Measurements from ENCODE around the gene KRT28. TPM values are rescaled to one million over a fixed set of nuclear protein-coding genes. Genes with fewer than 3 reads are reported as not detected.
"Not testable (repeated sequence)": the region's sequence is repeated elsewhere in the genome, so short reads cannot be mapped to it uniquely, and the experiment has no call there.

Gene KRT28
- total and polyA plus RNA-seq, 2 donors (not counting 3 experiments of a cell fraction or from before 2014, with no cell fraction given): not detected

DNA sequence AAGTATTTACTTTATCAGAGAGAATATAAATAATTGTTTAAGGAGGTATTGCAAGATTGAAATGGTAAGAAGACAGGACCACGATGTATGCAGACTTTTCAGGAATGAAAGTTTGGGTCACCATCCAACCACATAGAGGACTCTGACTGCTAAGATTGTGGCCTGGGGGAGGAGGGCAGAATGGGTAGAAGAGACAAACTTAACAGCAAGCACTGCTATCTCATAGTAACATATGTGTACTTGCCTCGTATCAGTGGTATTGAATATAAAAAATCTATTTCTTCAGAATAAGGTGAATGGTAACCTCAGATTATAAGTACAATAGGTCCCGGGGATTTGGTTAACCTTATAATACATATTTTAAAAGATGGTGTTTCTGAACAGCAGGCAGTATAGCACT is 16.8 kb upstream of the KRT28 start:
- H3K4me3 ChIP-seq (replicated peaks in 1 of 3; ENCODE audit: insufficient read depth in 1 of 3, low read depth in 1 of 3, low read length in 3 of 3): no peak overlapping the region
- ChIA-PET CTCF (interaction anchor here (1.4 kb wide), 1 partner anchor 732 kb away, joined by 5 read pairs; no protein-coding TSS in a partner anchor), POLR2A (no interaction called here)
- H3K36me3 ChIP-seq (ENCODE audit: control insufficient read depth in 2 of 2, extremely low read depth in 1 of 2, insufficient read depth in 2 of 2, low read length in 2 of 2): peaks cover 0 to 2% of the 10 kb centered on the region in 2 experiments
- H3K9ac ChIP-seq (replicated peaks; ENCODE audit: extremely low read depth, insufficient read depth, low read length): no peak overlapping the region
- dilution Hi-C loops (cut with MboI; ENCODE audit: extremely low pct_ligation_motif_present, low sequenced_read_pairs) (no loop called here), intact Hi-C loops (cut with micrococcal nuclease) (loop anchor here (5.0 kb wide), 1 partner anchor 851 kb away; no protein-coding TSS in a partner anchor)
- H3K4me2 ChIP-seq (ENCODE audit: insufficient read depth, low read length): no peak overlapping the region
- H3K4me1 ChIP-seq (ENCODE audit: control insufficient read depth, extremely low read depth, insufficient read depth, low read length): peaks cover 9% of the 10 kb centered on the region
- H2AFZ ChIP-seq (ENCODE audit: low read depth, low read length): no peak overlapping the region
- no peaks in the 10 kb centered on the region for H4K20me1 ChIP-seq (replicated peaks; ENCODE audit: control insufficient read depth, extremely low read depth, insufficient read depth, low read length)
- no peak for DNase-seq (ENCODE audit: low read depth, low spot score)
- H3K9me3 ChIP-seq (replicated peaks; ENCODE audit: control insufficient read depth, insufficient read depth, low read length): no peaks in the 10 kb centered on the region
- BruUV-seq (replicated peaks): no TSS peak
- FAIRE-seq: no peak
- peaks cover 2 to 4% of the 10 kb centered on the region in 2 experiments for H3K27me3 ChIP-seq (ENCODE audit: control insufficient read depth in 2 of 2, insufficient read depth in 2 of 2, low read length in 2 of 2)
- no peaks in the 10 kb centered on the region for H3K9me1 ChIP-seq (replicated peaks; ENCODE audit: control insufficient read depth, extremely low read depth, insufficient read depth, low read length)
- H3K27ac ChIP-seq (ENCODE audit: insufficient read depth, low read depth, low read length): no peak overlapping the region
- no peaks in the 10 kb centered on the region for H3K79me2 ChIP-seq (ENCODE audit: control insufficient read depth, insufficient read depth, low read length)
- TF ChIP-seq MYC (IDR thresholded peaks at IDR 0.05; ENCODE audit: low read depth, low read length) (no peak), JUN (IDR thresholded peaks at IDR 0.05; ENCODE audit: borderline replicate concordance, insufficient read depth, insufficient read length, low read depth) (no peak), EZH2 (IDR thresholded peaks at IDR 0.05; ENCODE audit: borderline replicate concordance, low read depth, low read length, severe bottlenecking) (no peak), POLR2AphosphoS5 (IDR thresholded peaks at IDR 0.05; ENCODE audit: insufficient read depth, low read depth, low read length) (no peak)
- TF ChIP-seq, protein P1, sequence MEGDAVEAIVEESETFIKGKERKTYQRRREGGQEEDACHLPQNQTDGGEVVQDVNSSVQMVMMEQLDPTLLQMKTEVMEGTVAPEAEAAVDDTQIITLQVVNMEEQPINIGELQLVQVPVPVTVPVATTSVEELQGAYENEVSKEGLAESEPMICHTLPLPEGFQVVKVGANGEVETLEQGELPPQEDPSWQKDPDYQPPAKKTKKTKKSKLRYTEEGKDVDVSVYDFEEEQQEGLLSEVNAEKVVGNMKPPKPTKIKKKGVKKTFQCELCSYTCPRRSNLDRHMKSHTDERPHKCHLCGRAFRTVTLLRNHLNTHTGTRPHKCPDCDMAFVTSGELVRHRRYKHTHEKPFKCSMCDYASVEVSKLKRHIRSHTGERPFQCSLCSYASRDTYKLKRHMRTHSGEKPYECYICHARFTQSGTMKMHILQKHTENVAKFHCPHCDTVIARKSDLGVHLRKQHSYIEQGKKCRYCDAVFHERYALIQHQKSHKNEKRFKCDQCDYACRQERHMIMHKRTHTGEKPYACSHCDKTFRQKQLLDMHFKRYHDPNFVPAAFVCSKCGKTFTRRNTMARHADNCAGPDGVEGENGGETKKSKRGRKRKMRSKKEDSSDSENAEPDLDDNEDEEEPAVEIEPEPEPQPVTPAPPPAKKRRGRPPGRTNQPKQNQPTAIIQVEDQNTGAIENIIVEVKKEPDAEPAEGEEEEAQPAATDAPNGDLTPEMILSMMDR (IDR thresholded peaks at IDR 0.05; ENCODE audit: extremely low read depth in 1 of 2, insufficient read depth in 1 of 2, low read depth in 1 of 2, low read length in 2 of 2): no peak

DNA sequence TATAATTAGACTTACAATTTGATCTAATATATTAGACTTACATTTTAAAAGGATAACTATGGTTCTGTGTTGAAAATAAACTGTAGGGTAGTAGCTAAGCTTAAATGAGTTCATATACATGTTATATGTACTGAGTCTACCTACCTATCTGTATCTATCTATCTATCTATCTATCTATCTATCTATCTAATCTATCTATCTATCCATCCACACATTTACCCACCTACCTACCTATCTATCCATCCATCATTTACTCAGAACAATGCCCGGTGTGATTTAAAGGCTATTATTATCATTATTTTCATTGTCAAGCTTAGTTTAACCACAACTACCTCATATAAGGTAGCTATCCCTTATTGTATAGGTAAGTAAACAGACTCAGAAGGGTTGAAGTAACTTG is 15.6 kb upstream of the KRT28 start:
- ChIA-PET CTCF (interaction anchor here (1.0 to 1.4 kb wide), 3 partner anchors 12 to 848 kb away, joined by 3 to 6 read pairs (median 5); no protein-coding TSS in a partner anchor), POLR2A (no interaction called here)
- TF ChIP-seq, protein P2, sequence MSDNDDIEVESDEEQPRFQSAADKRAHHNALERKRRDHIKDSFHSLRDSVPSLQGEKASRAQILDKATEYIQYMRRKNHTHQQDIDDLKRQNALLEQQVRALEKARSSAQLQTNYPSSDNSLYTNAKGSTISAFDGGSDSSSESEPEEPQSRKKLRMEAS (IDR thresholded peaks at IDR 0.05; ENCODE audit: insufficient read depth, insufficient read length): no peak
- Histone ChIP-seq H3K4me2 (ENCODE audit: insufficient read depth, low read length) (no peak overlapping the region), H4K20me1 (replicated peaks; ENCODE audit: control insufficient read depth, extremely low read depth, insufficient read depth, low read length) (no peaks in the 10 kb centered on the region), H3K9ac (replicated peaks; ENCODE audit: extremely low read depth, insufficient read depth, low read length) (no peak overlapping the region), H3K4me3 (replicated peaks in 1 of 3; ENCODE audit: insufficient read depth in 1 of 3, low read depth in 1 of 3, low read length in 3 of 3) (no peak overlapping the region), H3K36me3 (ENCODE audit: control insufficient read depth in 2 of 2, extremely low read depth in 1 of 2, insufficient read depth in 2 of 2, low read length in 2 of 2) (peaks cover 0 to 2% of the 10 kb centered on the region in 2 experiments), H3K27me3 (ENCODE audit: control insufficient read depth in 2 of 2, insufficient read depth in 2 of 2, low read length in 2 of 2) (peaks cover 2 to 4% of the 10 kb centered on the region in 2 experiments), H2AFZ (ENCODE audit: low read depth, low read length) (no peak overlapping the region), H3K4me1 (ENCODE audit: control insufficient read depth, extremely low read depth, insufficient read depth, low read length) (peaks cover 9% of the 10 kb centered on the region), H3K9me1 (replicated peaks; ENCODE audit: control insufficient read depth, extremely low read depth, insufficient read depth, low read length) (no peaks in the 10 kb centered on the region), H3K9me3 (replicated peaks; ENCODE audit: control insufficient read depth, insufficient read depth, low read length) (no peaks in the 10 kb centered on the region), H3K79me2 (ENCODE audit: control insufficient read depth, insufficient read depth, low read length) (no peaks in the 10 kb centered on the region), H3K27ac (ENCODE audit: insufficient read depth, low read depth, low read length) (no peak overlapping the region)
- BruUV-seq (replicated peaks): no TSS peak
- FAIRE-seq (no peak), DNase-seq (ENCODE audit: low read depth, low spot score) (no peak)
- dilution Hi-C loops (cut with MboI; ENCODE audit: extremely low pct_ligation_motif_present, low sequenced_read_pairs) (no loop called here), intact Hi-C loops (cut with micrococcal nuclease) (loop anchor here (5.0 kb wide), 1 partner anchor 852 kb away; no protein-coding TSS in a partner anchor)

DNA sequence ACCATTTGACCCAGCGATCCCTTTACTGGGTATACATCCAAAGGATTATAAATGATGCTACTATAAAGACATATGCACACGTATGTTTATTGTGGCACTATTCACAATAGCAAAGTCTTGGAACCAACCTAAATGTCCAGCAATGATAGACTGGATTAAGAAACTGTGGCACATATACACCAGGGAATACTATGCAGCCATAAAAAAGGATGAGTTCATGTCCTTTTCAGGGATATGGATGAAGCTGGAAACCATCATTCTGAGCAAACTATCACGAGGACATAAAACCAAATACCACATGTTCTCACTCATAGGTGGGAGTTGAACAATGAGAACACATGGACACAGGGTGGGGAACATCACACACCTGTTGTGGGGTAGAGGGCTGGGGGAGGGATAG is 14.9 kb upstream of the KRT28 start:
- POLR2A ChIA-PET; H3K27me3 ChIP-seq (ENCODE audit: control insufficient read depth in 2 of 2, insufficient read depth in 2 of 2, low read length in 2 of 2); H3K27ac ChIP-seq (ENCODE audit: insufficient read depth, low read depth, low read length); H3K4me2 ChIP-seq (ENCODE audit: insufficient read depth, low read length); BruUV-seq (replicated peaks); H3K79me2 ChIP-seq (ENCODE audit: control insufficient read depth, insufficient read depth, low read length); H2AFZ ChIP-seq (ENCODE audit: low read depth, low read length); FAIRE-seq; H4K20me1 ChIP-seq (replicated peaks; ENCODE audit: control insufficient read depth, extremely low read depth, insufficient read depth, low read length); H3K9me3 ChIP-seq (replicated peaks; ENCODE audit: control insufficient read depth, insufficient read depth, low read length); CTCF ChIA-PET; H3K9me1 ChIP-seq (replicated peaks; ENCODE audit: control insufficient read depth, extremely low read depth, insufficient read depth, low read length); dilution Hi-C loops (cut with MboI; ENCODE audit: extremely low pct_ligation_motif_present, low sequenced_read_pairs); H3K36me3 ChIP-seq (ENCODE audit: control insufficient read depth in 2 of 2, extremely low read depth in 1 of 2, insufficient read depth in 2 of 2, low read length in 2 of 2); H3K9ac ChIP-seq (replicated peaks; ENCODE audit: extremely low read depth, insufficient read depth, low read length); DNase-seq (ENCODE audit: low read depth, low spot score); H3K4me3 ChIP-seq (replicated peaks in 1 of 3; ENCODE audit: insufficient read depth in 1 of 3, low read depth in 1 of 3, low read length in 3 of 3): not testable (repeated sequence)
- intact Hi-C loops (cut with micrococcal nuclease): loop anchor here (5.0 kb wide), 1 partner anchor 853 kb away; no protein-coding TSS in a partner anchor
- H3K4me1 ChIP-seq (ENCODE audit: control insufficient read depth, extremely low read depth, insufficient read depth, low read length): peaks cover 16% of the 10 kb centered on the region

Data from endothelial cell of umbilical vein (primary cell).